Natural killer cell (primary cell): Measurements from ENCODE around the gene C1orf94. TPM values are rescaled to one million over a fixed set of nuclear protein-coding genes. Genes with fewer than 3 reads are reported as not detected.

ENCODE experiments used
- ATAC-seq, 3 donors: fragments of 150-1000 bp in 2 of 3; fragments of 200-7000 bp in 1 of 3; cut with Tn5 transposase; 1 replicate in 1 of 3; 2 replicates in 2 of 3; pipeline ENCODE4 v1.10.0; 2021; ENCODE audit warnings: mild to moderate bottlenecking in 2 of 3, moderate library complexity in 2 of 3
- DNase-seq, 2 donors: peaks; one replicate each; pipeline versions ENCODE4 v3.0.0 to v3.0.0-alpha.2; 2013 to 2021; ENCODE audit warnings: mixed read lengths in 1 of 2
- H3K27ac ChIP-seq: one replicate; pipeline ENCODE4 v1.5.1; 2013; ENCODE audit warnings: mild to moderate bottlenecking, low read length
- H3K27me3 ChIP-seq: one replicate; pipeline ENCODE4 v1.6.1; 2013; ENCODE audit warnings: low read length; ENCODE audit not compliant: control insufficient read depth, insufficient read depth
- H3K36me3 ChIP-seq: one replicate; pipeline ENCODE4 v1.6.1; 2013; ENCODE audit warnings: low read length; ENCODE audit not compliant: control insufficient read depth, insufficient read depth
- H3K4me1 ChIP-seq: one replicate; pipeline ENCODE4 v1.6.1; 2013; ENCODE audit warnings: low read length; ENCODE audit not compliant: control insufficient read depth, insufficient read depth
- H3K4me3 ChIP-seq: one replicate; pipeline ENCODE4 v1.5.1; 2013; ENCODE audit warnings: low read length
- H3K9me3 ChIP-seq: one replicate; pipeline ENCODE4 v1.6.1; 2013; ENCODE audit warnings: low read length; ENCODE audit not compliant: control insufficient read depth, insufficient read depth
- H3K27ac Mint-ChIP-seq, 2 donors: one replicate each; pipeline ENCODE4 v1.8.0; 2022; ENCODE audit warnings: mild to moderate bottlenecking in 2 of 2, mixed read lengths in 2 of 2, moderate library complexity in 1 of 2
- H3K27me3 Mint-ChIP-seq, 2 donors: one replicate each; pipeline ENCODE4 v1.8.0; 2022; ENCODE audit warnings: low read depth in 2 of 2, mixed read lengths in 2 of 2
- H3K36me3 Mint-ChIP-seq: one replicate; pipeline ENCODE4 v1.8.0; 2022; ENCODE audit warnings: mixed read lengths
- H3K4me1 Mint-ChIP-seq, 2 donors: one replicate each; pipeline ENCODE4 v1.8.0; 2022; ENCODE audit warnings: mixed read lengths in 2 of 2
- H3K4me3 Mint-ChIP-seq: one replicate; pipeline ENCODE4 v1.8.0; 2022; ENCODE audit warnings: mild to moderate bottlenecking, moderate library complexity, mixed read lengths
- H3K9me3 Mint-ChIP-seq, 2 donors: one replicate each; pipeline ENCODE4 v1.8.0; 2022; ENCODE audit warnings: mixed read lengths in 2 of 2
- CTCF ChIP-seq: fragments of 200-600 bp; IDR thresholded peaks from one replicate; pipeline ENCODE4 v1.8.0; 2022; ENCODE audit warnings: antibody characterized with exemption
- WGBS: methylation state at CpG from one replicate; pipeline ENCODE4 v1.1.7; 2013; ENCODE audit warnings: missing lambda C conversion rate; ENCODE audit not compliant: insufficient coverage; 5-methylcytosine and 5-hydroxymethylcytosine counted together
- intact Hi-C: fragments of 100-400 bp; cut with micrococcal nuclease; formaldehyde crosslinking; loops from one replicate; pipeline ENCODE4 v1.14.2; 2022
- total RNA-seq, 4 donors: library from RNA; stranded (reverse); fragments of 120-200 nt in 1 of 4; gene quantifications; one replicate each; pipeline versions ENCODE4 v1.2.3 to v1.2.4, GENCODE V29; 2013 to 2022

The C1orf94 gene
- total RNA-seq, 3 donors from 2014 or later (not counting 1 experiment from before 2014, with no cell fraction given), result not detected

DNA sequence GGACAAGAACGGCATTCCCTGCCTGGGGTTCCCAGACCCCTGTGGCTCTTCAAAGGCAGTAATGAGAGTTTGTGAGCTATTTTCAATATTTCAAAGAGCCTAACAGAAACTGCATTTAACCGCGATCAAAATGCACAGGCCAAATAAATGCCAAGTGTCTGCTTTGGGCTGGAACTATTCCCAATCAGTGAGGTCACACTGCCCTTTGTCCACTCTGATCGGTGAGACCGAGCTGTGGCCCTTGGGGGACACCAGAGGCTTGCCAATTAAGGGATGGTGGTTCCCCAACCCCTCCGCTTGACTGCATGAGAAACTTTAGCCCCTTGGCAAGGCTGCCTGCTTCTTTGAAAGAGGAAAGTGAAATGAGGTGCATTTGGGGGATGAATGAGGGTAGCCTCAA lies 31.9 kb upstream of the C1orf94 start:
- intact Hi-C loops, result no loop called here
- H3K4me3 Mint-ChIP-seq, result no peak overlapping the region
- Histone ChIP-seq H3K27ac (no peak overlapping the region), H3K36me3 (no peaks in the 10 kb centered on the region), H3K9me3 (no peaks in the 10 kb centered on the region), H3K4me1 (no peaks in the 10 kb centered on the region), H3K27me3 (no peaks in the 10 kb centered on the region), H3K4me3 (no peak overlapping the region)
- DNase-seq, result no peak
- H3K4me1 Mint-ChIP-seq, result peaks cover 0 to 5% of the 10 kb centered on the region in 2 donors
- peaks cover 7 to 13% of the 10 kb centered on the region in 2 donors for H3K27me3 Mint-ChIP-seq
- no peaks in the 10 kb centered on the region for H3K36me3 Mint-ChIP-seq
- no peak for ATAC-seq
- 91% methylated on average over 6 of the region's 6 CpGs for WGBS
- H3K27ac Mint-ChIP-seq, result no peak overlapping the region
- no peak for TF ChIP-seq CTCF
- no peaks in the 10 kb centered on the region for H3K9me3 Mint-ChIP-seq

DNA sequence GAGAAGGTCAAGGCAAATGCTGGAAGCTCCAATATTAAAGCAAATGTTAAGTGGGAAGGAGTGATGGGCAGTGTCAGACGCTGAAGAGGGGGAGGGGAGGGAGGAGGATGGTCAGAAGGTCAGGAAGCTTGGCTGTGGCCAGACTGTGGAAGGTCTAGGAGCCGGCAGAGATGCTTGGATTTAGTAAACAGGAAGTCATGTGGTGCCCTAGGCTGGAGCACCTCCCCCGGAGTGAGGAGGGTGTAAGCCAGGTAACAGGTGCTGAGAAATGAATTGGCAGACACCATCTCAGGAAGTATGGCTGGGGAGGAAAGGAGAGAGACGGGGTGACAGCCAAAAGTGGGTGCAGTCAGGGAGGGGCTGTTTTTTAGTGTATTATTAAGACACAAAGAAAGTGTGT lies 29.4 kb upstream of the C1orf94 start:
- DNase-seq (no peak), ATAC-seq (no peak)
- H3K9me3 ChIP-seq, result no peaks in the 10 kb centered on the region
- H3K27ac ChIP-seq, result no peak overlapping the region
- H3K27me3 ChIP-seq, result no peaks in the 10 kb centered on the region
- H3K4me3 ChIP-seq, result no peak overlapping the region
- H3K4me3 Mint-ChIP-seq, result no peak overlapping the region
- H3K27ac Mint-ChIP-seq, result no peak overlapping the region
- no peaks in the 10 kb centered on the region for H3K36me3 ChIP-seq
- H3K4me1 Mint-ChIP-seq, result peaks cover 0 to 5% of the 10 kb centered on the region in 2 donors
- H3K36me3 Mint-ChIP-seq, result no peaks in the 10 kb centered on the region
- H3K4me1 ChIP-seq, result no peaks in the 10 kb centered on the region
- H3K27me3 Mint-ChIP-seq, result peaks cover 7 to 16% of the 10 kb centered on the region in 2 donors
- no peaks in the 10 kb centered on the region for H3K9me3 Mint-ChIP-seq
- TF ChIP-seq CTCF, result no peak
- WGBS, result 12% methylated on average over 4 of the region's 4 CpGs
- intact Hi-C loops, result no loop called here

DNA sequence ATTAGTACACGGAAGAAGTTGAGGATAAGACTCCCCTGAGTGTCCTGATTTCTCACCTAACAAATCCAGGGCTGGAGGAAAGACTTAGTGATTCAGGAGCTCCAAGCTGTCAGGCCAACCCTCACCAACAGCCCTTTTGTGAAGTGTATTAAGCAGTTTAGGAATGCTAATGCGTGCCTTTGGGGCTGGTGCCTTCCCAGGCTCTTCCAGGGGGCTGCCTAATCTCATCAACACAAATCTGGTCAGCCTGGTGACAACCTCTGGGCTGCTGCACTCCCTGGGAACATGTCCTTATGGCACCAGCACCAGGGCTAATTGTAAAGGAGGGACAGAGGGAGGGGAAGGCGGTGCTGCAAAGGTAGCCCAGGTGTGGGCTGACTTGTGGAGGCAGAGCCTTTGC lies 27.2 kb upstream of the C1orf94 start:
- no peaks in the 10 kb centered on the region for H3K9me3 Mint-ChIP-seq
- 46% methylated on average over 3 of the region's 3 CpGs for WGBS
- H3K27ac Mint-ChIP-seq, result no peak overlapping the region
- H3K4me1 Mint-ChIP-seq, result peaks cover 0 to 5% of the 10 kb centered on the region in 2 donors
- Histone ChIP-seq H3K27me3 (no peaks in the 10 kb centered on the region), H3K4me3 (no peak overlapping the region), H3K27ac (no peak overlapping the region), H3K4me1 (no peaks in the 10 kb centered on the region), H3K9me3 (no peaks in the 10 kb centered on the region), H3K36me3 (no peaks in the 10 kb centered on the region)
- H3K27me3 Mint-ChIP-seq, result peaks cover 18 to 20% of the 10 kb centered on the region in 2 donors
- no peak overlapping the region for H3K4me3 Mint-ChIP-seq
- ATAC-seq (no peak), DNase-seq (no peak)
- TF ChIP-seq CTCF, result no peak
- intact Hi-C loops, result no loop called here
- no peaks in the 10 kb centered on the region for H3K36me3 Mint-ChIP-seq

DNA sequence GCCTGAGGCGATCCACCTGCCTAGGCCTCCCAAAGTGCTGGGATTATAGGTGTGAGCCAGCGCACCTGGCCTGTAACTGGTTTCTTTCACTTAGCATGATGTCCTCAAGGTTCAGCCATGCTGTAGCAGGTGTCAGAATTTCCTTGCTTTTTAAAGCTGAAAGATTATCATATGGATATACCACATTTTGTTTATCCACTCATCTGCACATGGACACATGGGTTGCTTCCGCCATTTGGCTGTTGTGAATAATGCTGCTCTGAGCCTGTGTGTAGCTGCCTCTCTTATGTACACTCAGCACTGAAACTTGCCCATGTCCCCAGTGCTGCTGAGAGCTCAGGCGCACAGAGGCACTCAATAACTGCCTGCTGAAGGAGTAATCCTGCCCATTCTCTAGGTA lies 23.5 kb upstream of the C1orf94 start:
- no peaks in the 10 kb centered on the region for H3K36me3 ChIP-seq
- WGBS, result 89% methylated on average over 4 of the region's 4 CpGs
- H3K4me1 ChIP-seq, result no peaks in the 10 kb centered on the region
- no peak for TF ChIP-seq CTCF
- no peak overlapping the region for H3K4me3 ChIP-seq
- H3K4me1 Mint-ChIP-seq, result no peaks in the 10 kb centered on the region
- ATAC-seq (no peak), DNase-seq (no peak)
- no peaks in the 10 kb centered on the region for H3K36me3 Mint-ChIP-seq
- peaks cover 13 to 15% of the 10 kb centered on the region in 2 donors for H3K27me3 Mint-ChIP-seq
- no peak overlapping the region for H3K4me3 Mint-ChIP-seq
- H3K9me3 ChIP-seq, result no peaks in the 10 kb centered on the region
- intact Hi-C loops, result no loop called here
- no peak overlapping the region for H3K27ac Mint-ChIP-seq
- no peak overlapping the region for H3K27ac ChIP-seq
- H3K9me3 Mint-ChIP-seq, result no peaks in the 10 kb centered on the region
- H3K27me3 ChIP-seq, result no peaks in the 10 kb centered on the region
